ENCODE data around the gene MGLL.

DNA sequence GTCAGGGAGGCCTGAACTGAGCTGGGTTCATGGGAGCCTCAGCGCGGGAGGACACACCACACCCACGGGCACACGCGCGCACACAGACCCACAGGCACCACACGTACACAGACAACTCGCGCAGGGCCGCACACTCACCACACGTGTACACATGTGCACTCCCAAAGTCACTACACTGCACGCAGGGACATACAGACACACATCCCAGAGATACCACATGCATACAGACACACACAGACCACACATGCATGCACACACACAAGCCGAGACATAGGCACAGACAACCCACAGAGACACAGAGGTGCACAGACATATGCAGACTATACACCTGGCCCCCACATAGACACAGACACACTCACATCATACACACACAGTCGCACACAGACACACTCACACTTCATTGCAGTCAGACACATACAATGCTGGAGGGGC lies 1.1 kb upstream of the MGLL start:
- no peak for TF ChIP-seq POLR2AphosphoS5 (IDR thresholded peaks at IDR 0.05; ENCODE audit: borderline replicate concordance, low read depth, low read length)
- no peak for TF ChIP-seq EZH2 (IDR thresholded peaks at IDR 0.05)
- no peak for TF ChIP-seq FOXP2 (optimal IDR thresholded peaks at IDR 0.05; ENCODE audit: control extremely low read depth, extremely low read length, insufficient read depth)

Measured in SK-N-MC (cell line).